AML-193 (cell line): Measurements from ENCODE around the gene PITPNC1.
"Not testable (repeated sequence)": the region's sequence is repeated elsewhere in the genome, so short reads cannot be mapped to it uniquely, and the experiment has no call there.

ENCODE experiments used
- DNase-seq, 2 experiments: peaks; one replicate each; lab custom pipeline; 2025; lab: John Stamatoyannopoulos, UW

Gene PITPNC1

DNA sequence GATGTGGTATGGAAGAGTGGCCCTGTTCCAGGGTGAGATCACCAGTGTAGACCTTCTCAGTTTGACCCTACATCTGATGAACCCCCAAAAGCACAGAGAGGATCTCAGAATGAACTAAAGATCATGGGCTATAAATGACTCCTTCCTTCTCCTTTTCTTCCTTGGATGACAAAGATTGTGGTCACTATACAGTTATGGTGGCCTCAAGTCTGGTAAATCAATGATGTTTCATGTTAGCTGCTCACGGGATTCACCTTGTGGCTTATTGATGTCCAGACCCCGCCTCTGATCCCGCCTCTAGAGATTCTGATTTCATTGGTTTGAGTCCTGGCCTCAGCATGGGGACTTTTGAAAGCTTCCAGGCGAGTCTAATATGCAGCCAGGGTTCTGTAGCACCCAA lies 112.2 kb downstream of the PITPNC1 start:
- DNase-seq, result no peak

DNA sequence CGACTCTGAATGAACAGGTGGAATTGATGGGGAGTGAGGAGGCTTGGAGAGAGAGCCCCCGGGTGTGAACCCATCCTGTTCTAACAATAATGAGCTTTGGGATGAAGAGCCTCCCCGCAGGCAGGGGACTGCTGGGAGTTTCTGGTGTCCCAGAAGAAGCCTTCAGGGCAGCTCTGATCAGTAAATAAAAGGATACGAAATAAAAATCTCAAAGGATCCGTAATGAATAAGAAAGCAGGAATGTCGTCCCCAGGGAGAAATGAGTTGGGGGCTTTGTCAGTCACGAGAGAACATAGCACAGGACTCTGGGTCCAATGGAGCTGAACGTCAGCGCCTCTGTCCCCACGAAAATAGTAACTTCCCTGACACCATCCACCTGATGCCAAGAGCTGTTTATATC lies 113.4 kb downstream of the PITPNC1 start:
- DNase-seq, result no peak

DNA sequence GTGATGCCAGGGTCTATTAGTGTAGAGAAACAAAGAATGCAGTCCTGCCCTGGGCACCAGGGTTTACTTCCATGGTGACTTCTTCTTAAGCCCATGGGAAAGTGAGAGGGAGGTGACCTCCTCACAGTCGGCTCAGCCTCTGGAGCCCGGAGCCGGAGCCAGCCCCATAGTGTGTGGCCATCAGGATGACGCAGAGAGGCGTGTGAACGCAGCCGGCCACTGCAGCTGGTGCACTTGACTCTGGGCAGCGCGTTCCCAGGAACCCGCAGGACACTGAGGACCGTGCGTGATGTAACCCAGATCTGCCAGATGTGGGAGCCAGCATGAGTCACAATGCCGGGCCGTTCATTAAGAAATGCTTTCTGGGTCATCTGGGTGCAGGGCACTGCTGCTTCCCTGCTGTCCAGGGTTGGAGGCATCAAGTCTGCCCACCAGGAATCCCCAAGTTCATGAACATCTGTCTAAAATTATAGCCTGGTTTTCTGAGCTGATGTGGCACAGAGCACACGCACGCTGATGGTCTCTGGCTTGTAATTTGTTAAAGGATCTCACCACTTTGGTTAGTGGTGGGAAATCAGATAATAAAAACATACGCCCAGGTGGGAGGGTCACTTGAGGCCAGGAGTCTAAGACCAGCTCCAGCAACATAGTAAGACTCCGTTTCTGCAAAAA lies 114.1 kb downstream of the PITPNC1 start:
- DNase-seq, result no peak

DNA sequence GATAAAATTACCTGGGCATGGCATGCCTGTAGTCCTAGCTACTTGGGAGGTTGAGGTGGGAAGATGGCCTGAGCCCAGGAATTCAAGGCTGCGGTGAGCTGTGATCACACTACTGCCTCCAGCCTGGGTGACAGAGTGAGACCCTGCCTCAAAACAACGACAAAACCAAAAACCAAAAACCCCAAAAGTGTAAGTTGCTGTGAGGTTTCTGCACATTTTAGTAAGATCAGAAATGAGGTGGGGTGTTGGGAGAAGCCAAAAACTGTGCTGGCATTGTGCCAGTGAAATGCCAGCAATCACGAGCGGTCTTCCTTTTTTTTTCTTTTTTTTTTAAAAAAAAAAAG lies 114.6 kb downstream of the PITPNC1 start:
- no peak for DNase-seq

DNA sequence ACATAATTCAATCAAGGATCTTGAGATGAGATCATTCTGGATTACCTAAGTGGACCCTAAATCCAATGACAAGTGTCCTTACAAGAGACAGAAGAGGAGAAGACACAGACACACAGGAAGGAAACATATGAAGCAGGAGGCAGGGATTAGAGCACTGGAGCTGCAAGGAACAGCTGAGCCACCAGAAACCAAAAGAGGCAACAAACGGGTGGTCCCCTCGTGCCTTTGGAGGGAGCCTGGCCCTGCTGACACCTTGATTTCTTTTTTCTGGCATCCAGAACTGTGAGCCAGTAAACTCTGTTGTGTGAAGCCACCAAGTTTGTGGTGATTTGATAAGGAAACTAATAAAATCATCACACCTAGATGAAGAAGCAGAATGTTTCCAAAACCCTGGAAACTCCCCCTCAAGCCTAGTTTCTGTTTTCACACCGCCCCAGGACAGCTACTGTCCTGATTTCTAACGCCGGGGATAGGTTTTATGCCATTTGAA lies 115.2 kb downstream of the PITPNC1 start:
- no peak for DNase-seq

DNA sequence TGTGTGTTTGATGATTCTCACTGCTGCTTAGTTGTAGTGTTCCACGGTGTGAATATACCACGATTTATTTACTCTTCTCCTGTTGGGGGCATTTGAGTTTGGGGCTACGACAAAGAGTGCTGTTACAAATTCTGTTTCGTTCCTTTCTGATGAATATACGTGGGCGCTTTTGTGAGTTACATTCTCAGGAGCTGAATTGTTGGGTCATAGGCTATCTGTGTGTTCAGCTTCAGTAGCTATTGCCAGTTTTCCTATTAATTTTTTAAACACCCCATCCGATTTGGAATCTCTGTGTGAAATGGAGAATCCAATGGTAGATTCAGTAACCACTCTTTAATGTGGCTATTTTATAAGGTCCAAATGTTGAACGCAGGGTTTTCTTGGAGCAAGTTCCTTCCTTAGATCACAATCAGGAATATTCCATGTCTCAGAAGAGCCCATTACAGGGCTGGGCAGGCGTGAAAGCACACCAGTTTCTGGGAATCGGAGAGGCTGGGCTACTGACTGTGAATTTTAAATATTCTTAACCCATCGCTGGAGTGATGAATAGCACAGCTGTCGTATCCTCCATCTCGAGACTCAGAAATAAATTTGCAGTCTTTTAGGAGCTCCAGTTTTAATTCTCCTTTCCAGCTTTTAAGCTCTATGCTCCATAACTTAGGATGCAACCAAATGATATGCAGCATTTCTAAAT lies 115.9 kb downstream of the PITPNC1 start:
- no peak for DNase-seq

DNA sequence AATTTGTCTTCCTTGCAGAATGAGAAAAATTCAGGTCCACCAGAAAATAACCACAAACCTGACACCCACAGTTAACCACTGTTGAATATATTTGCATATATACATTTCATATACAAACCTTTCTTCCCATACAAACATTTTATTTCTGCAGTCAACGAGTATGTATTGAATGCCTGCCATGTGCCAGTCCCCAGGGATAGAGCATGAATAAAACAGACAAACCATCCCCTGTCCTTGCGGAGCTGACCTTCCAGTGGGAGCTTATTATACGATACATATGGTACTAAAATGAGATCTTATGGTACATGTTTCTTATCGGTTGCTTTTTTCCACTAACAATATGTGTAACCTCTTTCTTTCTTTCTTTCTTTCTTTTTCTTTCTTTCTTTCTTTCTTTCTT lies 116.7 kb downstream of the PITPNC1 start:
- DNase-seq, result no peak

DNA sequence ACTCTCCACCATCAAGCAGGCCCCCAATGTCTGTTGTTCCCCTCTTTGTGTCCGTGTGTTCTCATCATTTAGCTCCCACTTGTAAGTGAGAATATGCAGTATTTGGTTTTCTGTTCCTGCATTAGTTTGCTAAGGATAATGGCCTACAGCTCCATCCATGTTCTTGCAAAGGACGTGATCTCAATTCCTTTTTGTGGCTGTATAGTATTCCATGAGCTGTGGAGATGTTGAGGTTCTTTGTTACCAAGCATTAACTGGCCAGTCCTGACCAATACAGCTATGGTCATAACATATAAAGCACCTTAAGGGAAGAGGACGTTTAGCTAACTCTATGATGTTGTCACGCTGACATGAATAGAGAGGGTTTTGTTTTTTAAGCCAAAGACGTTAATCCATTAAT lies 118.5 kb downstream of the PITPNC1 start:
- DNase-seq, result not testable (repeated sequence)

DNA sequence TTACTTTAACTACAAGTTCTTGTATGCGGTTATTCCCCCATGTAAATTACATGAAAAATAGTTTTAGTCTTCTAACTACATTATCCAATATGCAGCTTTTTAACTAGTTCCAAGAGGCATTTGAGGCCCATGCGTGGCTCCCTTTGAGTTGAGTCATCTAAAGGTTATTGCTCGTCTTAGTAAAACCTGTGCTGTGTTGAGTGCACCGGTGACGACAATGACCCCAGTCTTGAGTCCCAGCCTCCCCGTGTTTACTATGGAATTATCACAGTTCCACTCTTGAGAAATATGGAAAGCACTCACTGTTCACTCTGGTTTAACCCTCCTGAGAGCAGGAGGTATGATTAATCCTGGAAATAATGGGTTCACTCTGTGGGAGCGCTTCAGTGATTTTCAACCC lies 119.2 kb downstream of the PITPNC1 start:
- DNase-seq, result no peak

DNA sequence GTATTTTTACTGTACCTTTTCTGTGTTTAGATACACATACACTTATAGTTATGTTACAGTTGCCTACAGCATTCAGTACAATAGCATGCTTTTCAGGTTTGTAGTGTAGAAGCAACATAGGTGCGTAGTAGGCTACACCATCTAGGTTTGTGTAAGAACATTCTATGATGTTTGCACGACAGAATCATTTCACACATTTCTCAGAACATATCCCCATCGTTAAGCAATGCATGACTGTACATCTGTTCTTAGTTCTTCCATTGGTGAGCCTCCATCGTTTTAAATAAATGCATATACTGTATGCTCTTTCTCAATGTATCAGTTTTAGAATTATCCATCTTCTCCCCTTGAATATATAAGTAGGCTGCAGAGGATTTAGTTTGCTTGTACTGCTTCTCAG lies 122.6 kb downstream of the PITPNC1 start:
- no peak for DNase-seq

DNA sequence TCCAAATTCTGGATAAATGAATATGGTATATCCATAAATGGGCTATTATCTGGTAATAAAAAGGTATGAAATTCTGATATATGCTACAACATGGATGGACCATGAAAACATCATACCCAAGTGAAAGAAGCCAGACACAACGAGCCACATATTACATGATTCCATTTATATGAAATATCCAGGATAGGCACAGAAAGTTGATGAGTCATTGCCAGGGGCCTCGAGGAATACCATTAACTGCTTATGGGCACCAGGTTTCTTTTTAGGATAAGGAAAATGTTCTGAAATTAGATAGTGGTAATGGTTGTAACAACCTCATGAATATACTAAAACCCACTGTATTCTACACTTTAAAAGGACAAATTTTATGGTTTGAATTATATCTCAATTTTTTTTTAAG lies 123.2 kb downstream of the PITPNC1 start:
- no peak for DNase-seq

DNA sequence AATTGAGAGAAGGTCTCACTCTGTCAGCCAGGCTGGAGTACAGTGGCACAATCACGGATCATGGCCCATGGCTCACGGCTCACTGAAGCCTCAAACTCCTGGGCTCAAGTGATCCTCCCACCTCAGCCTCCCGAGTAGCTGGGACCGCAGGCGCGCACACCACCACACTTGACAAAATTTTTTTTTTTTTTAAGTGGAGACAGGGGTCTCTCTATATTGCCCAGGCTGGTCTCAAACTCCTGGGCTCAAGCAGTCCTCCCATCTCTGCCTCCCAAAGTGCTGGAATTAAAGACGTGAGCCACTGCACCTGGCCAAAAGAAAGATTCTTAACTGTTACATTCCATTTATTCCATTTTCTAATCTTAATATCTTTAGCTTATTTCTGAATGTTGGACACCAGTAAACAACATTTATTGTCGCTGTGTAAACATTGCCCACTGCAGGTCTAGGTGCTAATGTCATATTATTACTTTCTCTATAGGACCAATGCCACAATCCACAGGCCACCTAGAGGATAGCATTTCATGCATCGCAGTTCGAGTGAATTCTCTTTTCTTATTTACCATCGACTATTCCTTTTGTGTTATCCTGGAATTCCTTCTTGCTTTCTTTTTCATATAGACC lies 123.7 kb downstream of the PITPNC1 start:
- no peak for DNase-seq

DNA sequence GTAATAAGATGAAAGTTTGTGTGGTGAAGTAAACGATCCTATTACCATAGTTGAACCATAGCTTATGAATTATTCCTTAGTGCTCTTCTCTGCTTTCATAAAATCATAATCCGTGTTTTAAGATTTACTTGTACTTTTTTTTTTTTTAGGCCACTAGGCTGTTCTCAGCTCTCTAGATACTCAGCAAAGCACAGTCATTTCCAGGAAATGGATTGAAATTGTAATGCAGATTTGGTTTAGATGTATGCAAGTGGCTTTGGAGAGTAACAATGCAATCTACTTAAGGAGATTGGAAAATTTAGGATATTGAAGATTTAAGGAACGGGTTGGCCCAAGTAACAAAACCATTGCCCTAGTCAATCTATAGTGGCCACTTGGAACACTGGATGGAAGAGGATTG lies 125.1 kb downstream of the PITPNC1 start:
- no peak for DNase-seq

DNA sequence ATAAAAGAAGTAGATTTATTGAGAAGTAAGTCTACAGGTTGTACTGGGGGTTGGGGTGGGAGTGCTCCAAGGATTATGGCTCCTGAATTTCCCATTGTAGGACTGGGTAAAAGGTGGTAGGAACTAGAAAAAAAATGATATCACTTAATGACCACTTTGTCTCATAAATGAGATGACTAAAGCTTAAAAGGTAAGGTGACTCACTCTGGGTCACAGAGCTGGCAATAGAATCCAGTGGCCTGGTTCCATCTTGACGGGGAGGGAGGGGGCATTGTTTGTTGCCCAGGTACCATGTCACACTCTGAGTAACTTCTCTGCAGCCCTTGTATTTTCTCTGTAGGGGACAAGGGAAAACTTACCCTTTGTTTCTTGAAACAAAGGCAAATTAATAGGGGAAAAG lies 126.1 kb downstream of the PITPNC1 start:
- DNase-seq, result no peak

DNA sequence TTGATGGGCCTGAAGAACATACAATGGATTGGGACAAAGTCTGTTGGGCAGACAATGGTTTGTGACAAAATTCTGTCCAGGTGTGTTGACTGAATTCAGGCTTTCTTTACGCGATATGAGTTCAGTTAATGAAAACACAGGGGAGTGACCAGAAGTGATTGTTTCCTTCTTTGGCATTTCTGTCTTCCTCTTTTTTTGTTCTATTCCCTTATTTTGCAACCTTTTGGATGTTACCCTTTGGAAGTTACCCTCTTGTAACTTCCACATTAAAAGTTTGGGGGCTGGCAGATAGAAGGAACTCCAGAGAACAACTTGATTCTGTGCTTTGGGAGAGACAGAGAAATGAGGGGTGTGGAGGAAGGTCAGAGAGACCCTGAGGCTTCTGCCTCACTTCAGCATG lies 126.7 kb downstream of the PITPNC1 start:
- DNase-seq, result no peak

DNA sequence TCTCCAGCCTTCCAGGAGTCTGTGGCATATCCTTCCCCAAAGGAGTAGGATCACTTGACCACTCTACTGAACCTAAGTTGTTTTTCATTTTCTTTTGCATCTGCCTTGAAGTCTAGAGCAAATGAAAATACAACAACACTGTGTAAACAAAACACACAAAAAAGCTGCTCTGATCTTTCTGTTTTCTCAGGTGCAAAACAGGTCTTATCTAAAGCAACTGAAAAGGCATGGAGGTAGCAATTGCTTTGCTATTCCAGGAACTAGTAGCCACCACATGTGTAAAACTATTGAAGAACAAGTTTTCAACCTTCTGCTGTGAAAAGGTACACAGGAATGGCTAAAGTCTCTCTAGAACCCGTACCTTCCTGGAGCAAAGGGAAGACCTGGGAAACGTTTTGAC lies 127.1 kb downstream of the PITPNC1 start:
- no peak for DNase-seq

DNA sequence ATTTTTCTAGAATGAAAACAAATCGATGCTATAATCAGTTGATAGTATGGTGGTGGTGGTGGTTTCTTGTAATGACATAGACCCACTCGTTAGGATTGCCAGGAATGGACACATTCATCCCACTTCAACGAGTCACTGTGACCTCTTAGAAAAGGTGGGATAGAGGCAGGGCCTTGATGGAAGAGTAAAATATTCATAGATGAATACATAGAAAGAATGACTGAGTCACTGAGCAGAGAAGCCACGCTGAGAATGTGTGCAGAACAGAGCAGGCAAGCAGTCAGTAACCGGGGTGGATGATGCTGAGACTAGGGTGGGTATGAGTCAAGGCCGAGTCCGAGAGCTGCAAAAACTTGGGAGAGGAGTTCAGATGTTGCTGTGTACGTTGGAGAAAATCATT lies 129.9 kb downstream of the PITPNC1 start:
- no peak for DNase-seq

DNA sequence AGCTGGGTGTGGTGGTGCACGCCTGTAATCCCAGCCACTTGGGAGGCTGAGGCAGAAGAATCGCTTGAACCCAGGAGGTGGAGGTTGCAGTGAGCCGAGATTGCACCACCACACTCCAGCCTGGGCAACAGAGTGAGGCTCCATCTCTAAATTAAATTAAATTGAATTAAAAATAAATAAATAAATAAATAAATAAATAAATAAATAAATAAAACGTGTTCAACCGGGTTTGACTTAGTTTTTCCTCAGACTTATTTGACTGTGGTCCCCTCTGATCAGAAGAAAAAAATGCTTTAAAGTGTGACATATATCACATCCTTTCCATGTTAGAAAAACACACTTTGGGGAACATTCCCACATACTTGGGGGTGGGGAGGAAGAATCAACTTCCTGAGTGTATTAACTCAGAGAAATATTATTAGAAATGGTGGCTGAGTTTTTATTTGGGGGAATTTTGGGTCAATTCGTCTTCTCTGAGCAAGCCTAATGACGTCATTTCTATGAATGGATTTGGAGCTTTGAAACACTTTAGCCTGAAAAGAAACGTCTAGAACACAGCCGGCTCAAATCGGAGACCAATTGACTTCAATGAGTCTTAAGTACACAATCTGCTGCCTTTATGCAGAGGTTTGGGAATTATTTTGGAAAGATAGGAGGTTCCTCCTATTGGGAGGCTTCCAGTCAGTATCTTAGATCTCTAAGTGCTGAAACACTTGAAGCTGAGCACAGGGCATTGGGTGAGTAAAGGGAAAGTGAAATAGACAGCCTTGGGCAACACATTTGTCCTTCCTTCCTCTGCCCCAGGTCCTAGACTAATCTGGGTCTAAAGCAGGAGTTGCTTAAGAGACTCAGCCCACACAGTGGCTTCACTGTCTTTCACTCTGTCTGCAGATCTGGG lies 132.6 kb downstream of the PITPNC1 start:
- DNase-seq, result peak; percentile 49 to 51

DNA sequence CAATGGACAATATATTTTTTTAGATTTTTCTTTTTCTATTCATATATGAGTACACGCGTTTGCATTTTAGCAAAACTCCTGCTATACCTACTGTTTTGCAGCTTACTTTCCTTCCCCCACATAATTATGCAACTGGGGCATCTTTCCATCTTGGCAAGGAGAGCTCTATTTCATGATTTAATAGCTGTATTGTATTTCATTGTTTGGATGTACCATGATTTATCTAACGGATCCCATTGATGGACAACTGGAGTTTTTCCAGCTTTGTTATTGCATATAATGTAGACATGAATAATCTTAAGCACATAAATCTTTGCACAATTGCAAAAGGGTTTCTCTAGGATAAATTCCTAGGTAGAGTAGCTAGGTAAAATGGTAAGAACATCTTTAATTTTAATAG lies 133.9 kb downstream of the PITPNC1 start:
- DNase-seq, result no peak

DNA sequence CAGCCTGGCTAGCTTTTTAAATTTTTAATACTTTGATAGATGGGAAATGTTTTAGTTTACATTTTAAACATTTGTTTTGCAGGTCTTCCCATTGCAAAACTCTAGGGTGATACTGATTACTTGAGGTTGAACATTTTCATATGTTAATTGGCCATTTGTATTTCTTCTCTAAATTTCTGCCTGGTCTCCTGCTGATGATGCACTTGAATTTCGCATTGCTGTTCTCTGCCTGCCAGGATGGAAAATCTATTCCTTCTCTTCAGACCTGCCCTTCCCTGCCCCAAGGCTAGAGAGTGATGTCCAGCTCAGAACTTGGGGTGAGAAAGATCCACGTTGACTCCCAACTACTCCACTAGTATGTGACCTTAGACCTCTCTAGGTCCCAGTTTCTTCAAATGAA lies 134.7 kb downstream of the PITPNC1 start:
- DNase-seq, result no peak

DNA sequence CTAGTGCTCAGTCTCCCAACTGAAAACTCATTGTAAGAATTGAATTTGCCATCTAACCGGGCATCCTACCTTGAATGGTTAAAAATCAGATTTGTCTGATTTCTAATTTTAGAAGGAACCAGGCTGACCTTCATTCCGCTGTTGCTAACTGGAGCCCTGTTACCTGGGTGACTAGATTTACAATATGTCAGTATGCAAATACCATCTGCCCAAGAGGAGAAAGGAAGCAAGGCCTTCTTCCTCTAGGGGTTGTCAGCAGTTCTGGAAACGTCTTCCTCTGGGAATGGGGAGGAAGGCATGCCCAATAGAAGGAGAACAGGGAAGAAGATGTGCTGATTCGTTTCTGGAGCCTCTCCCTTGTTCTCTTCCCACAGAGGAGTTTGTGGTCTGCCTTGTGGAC lies 137.9 kb downstream of the PITPNC1 start:
- no peak for DNase-seq

DNA sequence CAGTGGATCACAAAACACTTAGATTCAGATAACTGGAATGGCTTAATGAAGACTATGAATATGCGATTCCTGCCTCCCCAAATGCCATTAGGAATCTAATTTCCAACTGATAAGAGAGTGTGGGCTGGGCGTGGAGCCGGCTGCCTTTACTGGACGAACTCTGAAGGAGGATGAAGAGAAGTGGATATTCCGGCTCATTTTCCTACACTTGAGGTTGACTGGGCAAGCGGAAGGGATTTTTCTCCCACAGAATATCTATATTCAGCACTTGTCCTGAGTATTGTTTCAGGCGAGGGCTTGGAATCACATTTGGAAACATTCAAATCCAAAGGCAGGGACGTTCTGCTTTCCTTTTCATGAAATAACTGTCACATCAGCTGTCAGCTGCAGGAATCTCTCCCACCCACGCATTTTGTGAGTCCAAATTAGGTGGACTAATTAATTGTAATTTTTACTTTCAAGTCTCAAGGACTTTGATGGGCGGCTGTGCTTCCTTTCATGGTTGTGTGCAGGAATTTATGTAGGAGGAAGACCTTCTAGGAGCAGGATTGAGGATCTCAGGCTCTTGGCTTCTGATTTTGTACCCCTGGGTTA lies 138.5 kb downstream of the PITPNC1 start:
- DNase-seq, result no peak
